Measurements from ENCODE around the gene ADRA2C. TPM values are rescaled to one million over a fixed set of nuclear protein-coding genes. Genes with fewer than 3 reads are reported as not detected.

ADRA2C gene
- total and polyA plus RNA-seq, 2 experiments from 2014 or later = 3.0 to 16.6 TPM

DNA sequence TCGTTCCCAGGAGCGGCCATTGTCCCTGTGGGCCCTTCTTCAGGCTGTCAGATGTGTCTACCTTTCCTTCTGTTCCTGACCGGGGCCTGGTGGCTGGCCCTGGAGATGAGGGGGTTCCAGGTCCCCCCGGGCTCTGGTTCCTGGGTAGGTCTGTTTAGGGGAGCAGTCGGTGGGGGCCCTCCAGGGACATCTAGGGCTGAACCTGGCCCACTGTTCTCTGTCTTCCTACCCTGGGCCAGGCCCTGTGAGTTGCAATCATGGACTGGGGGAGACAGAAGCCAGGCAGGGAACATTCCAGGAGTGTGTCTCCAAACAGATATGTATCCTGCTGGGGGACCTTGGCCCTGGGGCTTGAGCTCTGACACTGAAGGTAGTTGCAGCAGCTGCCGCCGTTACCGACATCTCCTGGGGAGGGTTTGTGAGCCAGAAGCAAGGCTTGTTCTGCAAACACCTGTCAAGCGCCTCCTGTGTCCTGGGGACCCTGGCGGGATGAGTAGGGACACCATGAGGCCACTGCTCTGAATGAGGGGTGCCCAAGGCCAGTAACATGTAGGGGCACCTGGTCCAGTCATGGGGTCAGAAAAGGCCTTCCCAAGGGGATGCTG is 49.5 kb upstream of the ADRA2C start:
- no peak for ATAC-seq
- H3K9me2 ChIP-seq (ENCODE audit: insufficient read depth) = no peaks in the 10 kb centered on the region
- Mint-ChIP-seq H3K4me3 (no peak overlapping the region), H3K9me3 (peaks cover 5% of the 10 kb centered on the region), H3K27ac (no peak overlapping the region), H3K36me3 (ENCODE audit: low read depth) (peaks cover 4% of the 10 kb centered on the region; the same call in 1 of the 3 replicates), H3K27me3 (ENCODE audit: insufficient read depth, low read depth, poor library complexity) (peaks cover 9% of the 10 kb centered on the region), H3K4me1 (peaks cover 5% of the 10 kb centered on the region; the same call in 1 of the 3 replicates)
- no peaks in the 10 kb centered on the region for H3K79me2 ChIP-seq (replicated peaks; ENCODE audit: insufficient read depth)
- no peak for DNase-seq (ENCODE audit: low spot score)
- no peaks in the 10 kb centered on the region for H3K36me3 ChIP-seq (ENCODE audit: insufficient read depth)
- H3K27me3 ChIP-seq (ENCODE audit: insufficient read depth) = no peaks in the 10 kb centered on the region
- H3K4me1 ChIP-seq (ENCODE audit: insufficient read depth) = no peaks in the 10 kb centered on the region
- H3F3A ChIP-seq (replicated peaks; ENCODE audit: low read depth) = no peaks in the 10 kb centered on the region
- no peaks in the 10 kb centered on the region for H4K20me1 ChIP-seq (replicated peaks; ENCODE audit: insufficient read depth)
- H3K27ac ChIP-seq (ENCODE audit: low read depth) = no peak overlapping the region
- no peak for TF ChIP-seq NANOG (IDR thresholded peaks at IDR 0.05; ENCODE audit: borderline replicate concordance)
- no peak for TF ChIP-seq CREB1 (CRISPR knock-in tag; IDR thresholded peaks at IDR 0.05; ENCODE audit: low read depth)
- TF ChIP-seq, protein P1, sequence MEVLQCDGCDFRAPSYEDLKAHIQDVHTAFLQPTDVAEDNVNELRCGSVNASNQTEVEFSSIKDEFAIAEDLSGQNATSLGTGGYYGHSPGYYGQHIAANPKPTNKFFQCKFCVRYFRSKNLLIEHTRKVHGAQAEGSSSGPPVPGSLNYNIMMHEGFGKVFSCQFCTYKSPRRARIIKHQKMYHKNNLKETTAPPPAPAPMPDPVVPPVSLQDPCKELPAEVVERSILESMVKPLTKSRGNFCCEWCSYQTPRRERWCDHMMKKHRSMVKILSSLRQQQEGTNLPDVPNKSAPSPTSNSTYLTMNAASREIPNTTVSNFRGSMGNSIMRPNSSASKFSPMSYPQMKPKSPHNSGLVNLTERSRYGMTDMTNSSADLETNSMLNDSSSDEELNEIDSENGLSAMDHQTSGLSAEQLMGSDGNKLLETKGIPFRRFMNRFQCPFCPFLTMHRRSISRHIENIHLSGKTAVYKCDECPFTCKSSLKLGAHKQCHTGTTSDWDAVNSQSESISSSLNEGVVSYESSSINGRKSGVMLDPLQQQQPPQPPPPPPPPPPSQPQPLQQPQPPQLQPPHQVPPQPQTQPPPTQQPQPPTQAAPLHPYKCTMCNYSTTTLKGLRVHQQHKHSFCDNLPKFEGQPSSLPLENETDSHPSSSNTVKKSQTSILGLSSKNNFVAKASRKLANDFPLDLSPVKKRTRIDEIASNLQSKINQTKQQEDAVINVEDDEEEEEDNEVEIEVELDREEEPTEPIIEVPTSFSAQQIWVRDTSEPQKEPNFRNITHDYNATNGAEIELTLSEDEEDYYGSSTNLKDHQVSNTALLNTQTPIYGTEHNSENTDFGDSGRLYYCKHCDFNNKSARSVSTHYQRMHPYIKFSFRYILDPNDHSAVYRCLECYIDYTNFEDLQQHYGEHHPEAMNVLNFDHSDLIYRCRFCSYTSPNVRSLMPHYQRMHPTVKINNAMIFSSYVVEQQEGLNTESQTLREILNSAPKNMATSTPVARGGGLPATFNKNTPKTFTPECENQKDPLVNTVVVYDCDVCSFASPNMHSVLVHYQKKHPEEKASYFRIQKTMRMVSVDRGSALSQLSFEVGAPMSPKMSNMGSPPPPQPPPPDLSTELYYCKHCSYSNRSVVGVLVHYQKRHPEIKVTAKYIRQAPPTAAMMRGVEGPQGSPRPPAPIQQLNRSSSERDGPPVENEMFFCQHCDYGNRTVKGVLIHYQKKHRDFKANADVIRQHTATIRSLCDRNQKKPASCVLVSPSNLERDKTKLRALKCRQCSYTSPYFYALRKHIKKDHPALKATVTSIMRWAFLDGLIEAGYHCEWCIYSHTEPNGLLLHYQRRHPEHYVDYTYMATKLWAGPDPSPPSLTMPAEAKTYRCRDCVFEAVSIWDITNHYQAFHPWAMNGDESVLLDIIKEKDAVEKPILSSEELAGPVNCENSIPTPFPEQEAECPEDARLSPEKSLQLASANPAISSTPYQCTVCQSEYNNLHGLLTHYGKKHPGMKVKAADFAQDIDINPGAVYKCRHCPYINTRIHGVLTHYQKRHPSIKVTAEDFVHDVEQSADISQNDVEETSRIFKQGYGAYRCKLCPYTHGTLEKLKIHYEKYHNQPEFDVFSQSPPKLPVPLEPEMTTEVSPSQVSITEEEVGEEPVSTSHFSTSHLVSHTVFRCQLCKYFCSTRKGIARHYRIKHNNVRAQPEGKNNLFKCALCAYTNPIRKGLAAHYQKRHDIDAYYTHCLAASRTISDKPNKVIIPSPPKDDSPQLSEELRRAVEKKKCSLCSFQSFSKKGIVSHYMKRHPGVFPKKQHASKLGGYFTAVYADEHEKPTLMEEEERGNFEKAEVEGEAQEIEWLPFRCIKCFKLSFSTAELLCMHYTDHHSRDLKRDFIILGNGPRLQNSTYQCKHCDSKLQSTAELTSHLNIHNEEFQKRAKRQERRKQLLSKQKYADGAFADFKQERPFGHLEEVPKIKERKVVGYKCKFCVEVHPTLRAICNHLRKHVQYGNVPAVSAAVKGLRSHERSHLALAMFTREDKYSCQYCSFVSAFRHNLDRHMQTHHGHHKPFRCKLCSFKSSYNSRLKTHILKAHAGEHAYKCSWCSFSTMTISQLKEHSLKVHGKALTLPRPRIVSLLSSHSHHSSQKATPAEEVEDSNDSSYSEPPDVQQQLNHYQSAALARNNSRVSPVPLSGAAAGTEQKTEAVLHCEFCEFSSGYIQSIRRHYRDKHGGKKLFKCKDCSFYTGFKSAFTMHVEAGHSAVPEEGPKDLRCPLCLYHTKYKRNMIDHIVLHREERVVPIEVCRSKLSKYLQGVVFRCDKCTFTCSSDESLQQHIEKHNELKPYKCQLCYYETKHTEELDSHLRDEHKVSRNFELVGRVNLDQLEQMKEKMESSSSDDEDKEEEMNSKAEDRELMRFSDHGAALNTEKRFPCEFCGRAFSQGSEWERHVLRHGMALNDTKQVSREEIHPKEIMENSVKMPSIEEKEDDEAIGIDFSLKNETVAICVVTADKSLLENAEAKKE (CRISPR knock-in tag; IDR thresholded peaks at IDR 0.05) = no peak
- no peak for TF ChIP-seq STAT1 (IDR thresholded peaks at IDR 0.05; ENCODE audit: unreplicated experiment)
- TF ChIP-seq, protein P2, sequence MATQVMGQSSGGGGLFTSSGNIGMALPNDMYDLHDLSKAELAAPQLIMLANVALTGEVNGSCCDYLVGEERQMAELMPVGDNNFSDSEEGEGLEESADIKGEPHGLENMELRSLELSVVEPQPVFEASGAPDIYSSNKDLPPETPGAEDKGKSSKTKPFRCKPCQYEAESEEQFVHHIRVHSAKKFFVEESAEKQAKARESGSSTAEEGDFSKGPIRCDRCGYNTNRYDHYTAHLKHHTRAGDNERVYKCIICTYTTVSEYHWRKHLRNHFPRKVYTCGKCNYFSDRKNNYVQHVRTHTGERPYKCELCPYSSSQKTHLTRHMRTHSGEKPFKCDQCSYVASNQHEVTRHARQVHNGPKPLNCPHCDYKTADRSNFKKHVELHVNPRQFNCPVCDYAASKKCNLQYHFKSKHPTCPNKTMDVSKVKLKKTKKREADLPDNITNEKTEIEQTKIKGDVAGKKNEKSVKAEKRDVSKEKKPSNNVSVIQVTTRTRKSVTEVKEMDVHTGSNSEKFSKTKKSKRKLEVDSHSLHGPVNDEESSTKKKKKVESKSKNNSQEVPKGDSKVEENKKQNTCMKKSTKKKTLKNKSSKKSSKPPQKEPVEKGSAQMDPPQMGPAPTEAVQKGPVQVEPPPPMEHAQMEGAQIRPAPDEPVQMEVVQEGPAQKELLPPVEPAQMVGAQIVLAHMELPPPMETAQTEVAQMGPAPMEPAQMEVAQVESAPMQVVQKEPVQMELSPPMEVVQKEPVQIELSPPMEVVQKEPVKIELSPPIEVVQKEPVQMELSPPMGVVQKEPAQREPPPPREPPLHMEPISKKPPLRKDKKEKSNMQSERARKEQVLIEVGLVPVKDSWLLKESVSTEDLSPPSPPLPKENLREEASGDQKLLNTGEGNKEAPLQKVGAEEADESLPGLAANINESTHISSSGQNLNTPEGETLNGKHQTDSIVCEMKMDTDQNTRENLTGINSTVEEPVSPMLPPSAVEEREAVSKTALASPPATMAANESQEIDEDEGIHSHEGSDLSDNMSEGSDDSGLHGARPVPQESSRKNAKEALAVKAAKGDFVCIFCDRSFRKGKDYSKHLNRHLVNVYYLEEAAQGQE (IDR thresholded peaks at IDR 0.05; ENCODE audit: unreplicated experiment) = no peak
- no peak for TF ChIP-seq ZNF114 (CRISPR knock-in tag; IDR thresholded peaks at IDR 0.05)
- TF ChIP-seq, protein P3, sequence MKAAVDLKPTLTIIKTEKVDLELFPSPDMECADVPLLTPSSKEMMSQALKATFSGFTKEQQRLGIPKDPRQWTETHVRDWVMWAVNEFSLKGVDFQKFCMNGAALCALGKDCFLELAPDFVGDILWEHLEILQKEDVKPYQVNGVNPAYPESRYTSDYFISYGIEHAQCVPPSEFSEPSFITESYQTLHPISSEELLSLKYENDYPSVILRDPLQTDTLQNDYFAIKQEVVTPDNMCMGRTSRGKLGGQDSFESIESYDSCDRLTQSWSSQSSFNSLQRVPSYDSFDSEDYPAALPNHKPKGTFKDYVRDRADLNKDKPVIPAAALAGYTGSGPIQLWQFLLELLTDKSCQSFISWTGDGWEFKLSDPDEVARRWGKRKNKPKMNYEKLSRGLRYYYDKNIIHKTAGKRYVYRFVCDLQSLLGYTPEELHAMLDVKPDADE (IDR thresholded peaks at IDR 0.05) = no peak
- TF ChIP-seq POLR2AphosphoS5 (IDR thresholded peaks at IDR 0.05; ENCODE audit: low read depth) = no peak
- no peak for TF ChIP-seq ZNF331 (CRISPR knock-in tag; IDR thresholded peaks at IDR 0.05; ENCODE audit: low read depth)
- TF ChIP-seq EZH2phosphoT487 (IDR thresholded peaks at IDR 0.05; ENCODE audit: unreplicated experiment) = no peak
- no peak for TF ChIP-seq JUNB (IDR thresholded peaks at IDR 0.05; ENCODE audit: unreplicated experiment)
- TF ChIP-seq, protein P4, sequence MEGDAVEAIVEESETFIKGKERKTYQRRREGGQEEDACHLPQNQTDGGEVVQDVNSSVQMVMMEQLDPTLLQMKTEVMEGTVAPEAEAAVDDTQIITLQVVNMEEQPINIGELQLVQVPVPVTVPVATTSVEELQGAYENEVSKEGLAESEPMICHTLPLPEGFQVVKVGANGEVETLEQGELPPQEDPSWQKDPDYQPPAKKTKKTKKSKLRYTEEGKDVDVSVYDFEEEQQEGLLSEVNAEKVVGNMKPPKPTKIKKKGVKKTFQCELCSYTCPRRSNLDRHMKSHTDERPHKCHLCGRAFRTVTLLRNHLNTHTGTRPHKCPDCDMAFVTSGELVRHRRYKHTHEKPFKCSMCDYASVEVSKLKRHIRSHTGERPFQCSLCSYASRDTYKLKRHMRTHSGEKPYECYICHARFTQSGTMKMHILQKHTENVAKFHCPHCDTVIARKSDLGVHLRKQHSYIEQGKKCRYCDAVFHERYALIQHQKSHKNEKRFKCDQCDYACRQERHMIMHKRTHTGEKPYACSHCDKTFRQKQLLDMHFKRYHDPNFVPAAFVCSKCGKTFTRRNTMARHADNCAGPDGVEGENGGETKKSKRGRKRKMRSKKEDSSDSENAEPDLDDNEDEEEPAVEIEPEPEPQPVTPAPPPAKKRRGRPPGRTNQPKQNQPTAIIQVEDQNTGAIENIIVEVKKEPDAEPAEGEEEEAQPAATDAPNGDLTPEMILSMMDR (conservative IDR thresholded peaks at IDR 0.05; ENCODE audit: low read depth in 2 of 2) = no peak
- TF ChIP-seq EZH2 (IDR thresholded peaks at IDR 0.05; ENCODE audit: low read depth, unreplicated experiment) = no peak
- H3K4me3 ChIP-seq = no peak overlapping the region
- no peak overlapping the region for H3K4me2 ChIP-seq
- no peak overlapping the region for H2AFZ ChIP-seq

Data from GM23338 (cell line).